HG03066 (cell line): ENCODE measurements around the gene PDGFB.

Experiments used
- ATAC-seq: cut with Tn5 transposase; IDR thresholded peaks from one replicate; pipeline ENCODE4 v1.9.1; 2021; ENCODE audit warnings: low read depth; ENCODE audit not compliant: unreplicated experiment

The PDGFB gene

DNA sequence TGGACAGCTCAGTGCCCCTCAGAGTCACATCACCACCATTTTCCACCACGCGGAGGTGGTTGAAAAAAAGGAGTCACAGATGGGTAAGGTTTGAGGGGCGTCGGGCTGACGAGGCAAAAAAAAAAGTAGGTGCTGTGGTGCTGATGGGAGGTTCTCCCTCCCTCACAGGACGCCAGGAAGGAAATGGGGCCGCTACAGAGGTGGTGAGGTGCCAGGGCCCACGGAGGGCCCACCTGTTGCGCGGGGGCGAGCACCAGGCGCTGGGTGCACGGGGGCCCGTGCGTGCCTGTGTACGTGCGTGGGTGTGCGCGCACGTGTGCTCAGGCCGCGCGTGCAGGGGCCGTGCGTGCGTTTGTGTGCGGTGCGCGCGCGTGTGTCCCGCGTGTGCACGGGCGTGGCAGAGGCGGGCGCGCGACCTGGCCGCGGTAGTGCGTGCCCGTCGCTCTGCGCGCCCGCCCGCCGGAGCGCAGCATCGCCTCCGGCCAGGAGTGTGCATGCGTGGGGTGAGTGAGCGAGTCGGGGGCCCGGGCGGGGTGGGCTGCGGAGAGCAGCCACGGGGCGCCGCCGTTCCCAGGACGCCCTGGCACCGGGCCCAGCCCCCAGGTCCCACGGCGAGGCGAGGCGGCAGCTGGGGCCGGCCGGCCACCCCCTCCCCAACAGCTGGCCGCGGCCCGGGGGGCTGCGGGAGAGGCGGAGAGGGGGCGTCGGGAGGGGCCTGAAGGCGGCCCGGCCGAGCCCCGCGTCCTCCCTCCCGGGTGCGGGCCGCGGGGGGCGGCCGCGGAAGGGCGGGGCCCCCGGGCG, 2.8 kb downstream of the PDGFB start:
- ATAC-seq, result no peak

DNA sequence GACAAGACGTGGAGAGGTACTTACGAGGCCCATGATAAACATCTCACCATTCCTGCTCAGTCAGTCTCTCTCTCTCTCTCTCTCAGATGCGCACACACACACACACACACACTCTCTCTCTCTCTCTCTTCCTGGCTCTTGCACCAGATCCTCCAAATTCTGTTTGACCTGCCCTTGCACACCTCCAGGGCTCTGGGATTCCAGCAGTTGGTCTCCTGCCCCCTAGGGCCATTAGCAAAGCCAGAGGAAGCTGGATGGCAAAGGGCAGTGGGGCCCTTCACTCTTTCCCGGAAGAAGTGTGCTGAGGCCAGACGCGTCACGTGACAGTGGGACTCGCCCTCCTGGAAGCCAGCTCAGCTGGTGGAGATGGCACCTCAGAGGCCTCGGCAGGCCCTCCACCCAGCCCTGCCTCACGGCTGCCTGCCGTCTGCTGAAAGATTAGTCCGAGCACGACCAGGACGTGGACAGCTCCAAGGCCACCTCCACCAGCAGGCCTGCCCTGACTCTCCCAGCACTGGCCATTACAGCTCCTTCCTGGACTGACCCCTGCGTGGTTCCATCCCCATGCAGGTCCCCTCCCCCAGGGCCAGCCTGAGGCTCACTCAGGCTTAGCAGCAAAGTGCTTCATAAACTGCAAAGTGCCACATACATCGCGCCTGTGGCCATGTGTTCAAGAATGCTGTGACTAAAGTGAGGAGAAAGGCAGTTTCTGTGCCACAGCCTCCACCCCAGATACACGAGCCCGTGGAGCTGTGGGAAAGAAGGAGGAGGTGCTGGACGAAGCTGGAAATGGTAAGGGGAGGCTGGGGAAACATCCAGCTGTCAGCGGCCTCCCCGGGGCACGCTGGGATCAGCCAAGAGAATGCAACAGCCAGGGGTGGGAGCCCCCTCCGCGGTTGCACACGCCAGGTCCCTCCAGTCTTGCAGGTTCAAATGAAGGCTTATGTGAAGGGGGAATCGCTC, 3.7 kb downstream of the PDGFB start:
- ATAC-seq, result no peak

DNA sequence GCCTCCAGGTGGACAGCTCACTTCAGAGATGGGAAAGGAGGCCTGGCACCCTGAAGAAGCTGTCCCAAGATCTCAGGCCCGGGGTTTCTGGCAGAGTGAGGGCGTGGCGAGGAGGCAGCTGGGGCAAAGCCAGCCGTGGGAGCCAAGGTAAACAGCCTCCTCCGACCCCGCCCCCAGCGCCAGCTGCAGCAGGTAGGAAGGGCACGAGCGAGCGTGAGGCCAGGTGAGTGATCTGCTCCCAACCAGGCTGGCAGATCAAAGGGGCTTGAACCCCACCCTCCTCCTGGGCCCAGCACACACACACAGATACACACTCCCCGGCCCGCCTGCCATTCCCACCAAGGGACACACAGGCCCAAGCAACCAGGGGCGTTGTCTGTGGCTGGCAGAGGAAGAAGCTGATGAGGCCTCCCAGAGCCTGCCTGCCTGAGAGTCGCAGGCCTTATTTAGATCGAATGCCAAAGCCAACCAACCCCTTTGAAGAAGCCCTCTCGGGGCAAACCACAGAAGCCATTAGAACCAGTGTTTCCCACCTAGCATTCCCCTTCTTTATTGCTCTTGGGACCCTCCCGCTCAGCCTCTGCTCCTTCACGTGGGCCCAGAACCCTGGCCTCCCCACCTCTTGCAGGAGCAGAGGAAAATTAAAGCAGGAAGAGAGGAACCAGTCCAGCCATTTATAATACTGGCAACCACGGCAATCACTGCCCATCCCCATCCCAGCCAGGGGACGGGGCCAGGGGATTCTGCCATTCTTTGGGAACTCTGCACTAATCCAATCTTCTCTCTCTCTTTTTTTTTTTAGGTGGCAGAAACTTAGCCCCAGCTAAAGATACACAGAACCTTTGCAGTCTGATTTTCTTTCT, 5.0 kb downstream of the PDGFB start:
- no peak for ATAC-seq

DNA sequence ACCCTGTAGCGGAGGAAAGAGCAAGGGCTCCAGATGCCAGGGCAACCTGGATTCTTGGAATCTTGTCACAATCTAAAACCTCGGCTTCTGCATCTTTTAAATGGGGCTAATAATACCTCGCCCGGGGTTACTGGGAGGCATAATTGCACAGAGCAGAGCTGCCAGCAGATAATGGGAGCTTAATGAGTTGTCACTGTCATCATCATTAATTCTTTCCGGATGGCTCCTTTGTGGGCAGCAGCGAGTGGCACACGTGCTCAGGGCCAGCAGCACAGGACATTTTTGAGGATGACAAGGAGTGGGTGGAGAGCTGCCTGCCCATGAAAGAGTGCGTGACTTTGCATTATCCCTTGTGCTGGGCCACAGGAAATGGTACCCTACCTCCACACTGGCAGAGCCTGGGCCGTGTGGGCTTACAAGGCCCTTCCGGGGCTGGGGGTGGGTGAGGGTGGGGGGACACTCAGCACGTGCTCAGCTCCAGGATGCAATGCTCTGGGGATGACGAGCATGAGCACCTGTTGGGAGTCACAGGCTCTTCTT, 5.7 kb downstream of the PDGFB start:
- ATAC-seq, result no peak

DNA sequence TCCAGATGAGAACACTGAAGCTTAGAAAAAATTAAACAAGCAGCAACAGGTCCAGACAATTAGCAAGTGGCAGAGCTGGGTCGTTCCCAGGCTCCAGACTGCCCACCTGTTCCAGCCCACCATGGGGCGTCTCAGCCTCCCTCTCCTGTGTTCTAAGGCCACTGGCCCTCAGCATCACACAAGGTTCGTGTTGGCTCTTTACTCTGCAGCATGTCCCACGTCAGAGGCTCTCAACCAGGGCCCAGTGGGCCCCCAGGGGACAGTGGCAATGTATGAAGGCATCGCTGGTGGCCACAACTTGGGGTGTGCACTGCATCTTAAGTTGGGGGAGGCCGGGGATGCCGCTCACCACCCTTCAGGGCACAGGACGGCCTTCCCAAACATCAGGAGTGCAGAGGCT, 6.2 kb downstream of the PDGFB start:
- ATAC-seq, result no peak

GRCh38 chr22:39238101-39238466, 6.7 kb downstream of the PDGFB start:
- ATAC-seq, result no peak

DNA sequence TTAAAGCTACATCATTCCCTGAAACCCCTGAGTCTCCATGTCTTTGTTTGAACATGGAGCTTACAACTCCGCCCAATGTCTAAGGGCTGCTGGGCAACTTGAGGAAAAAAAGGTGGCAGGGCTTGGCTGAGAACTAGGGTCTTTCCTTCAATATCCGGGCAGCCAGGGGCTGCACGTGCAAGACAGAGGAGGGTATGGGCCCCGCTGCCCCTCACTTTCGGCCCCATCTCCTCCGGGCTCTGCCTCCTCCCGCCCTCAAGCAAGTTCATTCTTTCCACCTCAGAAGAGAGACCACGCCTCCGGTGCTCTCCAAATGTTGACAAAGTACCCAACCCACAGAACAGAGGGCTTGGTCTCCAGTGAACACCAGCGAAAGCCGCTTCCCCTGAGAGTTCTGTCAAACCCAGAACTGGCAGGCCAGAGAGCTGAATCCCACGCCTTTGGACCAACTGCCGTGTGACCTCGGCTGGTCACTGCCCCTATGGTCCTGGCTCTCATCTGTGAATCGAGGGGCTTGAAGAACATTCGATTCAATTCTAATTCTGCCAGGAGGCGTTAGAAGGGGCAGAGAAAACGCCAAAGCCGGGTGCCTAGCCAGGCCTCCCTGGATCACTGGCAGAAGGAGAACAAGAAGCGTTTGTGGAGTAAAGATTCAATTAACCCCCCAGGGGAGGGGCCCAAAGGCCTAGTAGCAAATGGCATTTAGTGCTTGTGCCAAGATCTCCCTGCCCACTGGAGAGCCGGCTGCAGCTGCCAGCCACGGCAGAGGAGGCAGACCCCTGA, 7.3 kb downstream of the PDGFB start:
- ATAC-seq, result no peak

DNA sequence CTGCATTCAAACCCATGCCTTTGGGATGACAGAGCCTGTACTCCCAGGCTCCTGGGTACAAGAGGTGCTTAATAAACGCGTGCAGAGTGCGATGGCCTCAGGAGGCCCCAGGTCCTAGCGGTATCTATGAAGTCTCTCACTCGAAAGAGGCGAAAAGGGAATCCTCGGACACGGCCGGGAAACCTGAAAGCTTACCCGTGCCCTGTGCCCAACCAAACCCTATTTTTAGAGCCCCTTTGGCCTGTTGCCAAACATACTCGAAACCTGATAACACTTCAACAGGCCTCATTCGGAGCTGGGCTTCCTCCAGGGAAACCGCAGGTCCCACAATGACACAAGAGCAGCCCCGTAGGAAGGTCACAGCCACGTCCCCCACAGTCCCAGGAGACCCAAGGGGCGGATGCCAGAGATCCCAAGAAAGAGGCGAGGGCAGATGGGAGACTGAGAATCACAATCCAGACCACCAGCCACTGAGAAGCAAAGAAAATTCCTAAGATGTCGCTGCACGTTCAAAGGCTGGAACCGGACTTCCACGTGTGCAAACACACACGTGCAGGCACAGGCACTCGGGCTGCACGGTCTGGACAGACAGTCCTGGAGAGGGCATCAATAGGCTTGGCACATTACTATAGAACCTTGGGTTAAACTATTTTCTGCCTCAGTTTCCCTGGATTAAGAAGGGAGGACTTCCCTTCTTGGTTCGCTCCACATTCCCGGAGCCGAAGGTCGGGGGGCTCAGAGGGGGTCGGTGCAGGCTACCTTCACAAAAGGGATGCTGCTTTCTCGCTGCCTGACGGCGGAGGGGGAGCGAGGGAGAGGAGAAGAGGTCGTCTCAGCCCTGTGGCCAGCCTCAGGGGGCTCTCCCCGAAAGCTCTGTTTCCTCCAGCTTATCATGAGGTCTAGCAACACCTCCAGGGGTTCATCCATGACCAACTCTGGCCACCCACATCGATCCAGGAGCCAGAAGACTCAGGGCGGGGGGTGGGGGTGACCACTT, 8.2 kb downstream of the PDGFB start:
- ATAC-seq, result no peak

DNA sequence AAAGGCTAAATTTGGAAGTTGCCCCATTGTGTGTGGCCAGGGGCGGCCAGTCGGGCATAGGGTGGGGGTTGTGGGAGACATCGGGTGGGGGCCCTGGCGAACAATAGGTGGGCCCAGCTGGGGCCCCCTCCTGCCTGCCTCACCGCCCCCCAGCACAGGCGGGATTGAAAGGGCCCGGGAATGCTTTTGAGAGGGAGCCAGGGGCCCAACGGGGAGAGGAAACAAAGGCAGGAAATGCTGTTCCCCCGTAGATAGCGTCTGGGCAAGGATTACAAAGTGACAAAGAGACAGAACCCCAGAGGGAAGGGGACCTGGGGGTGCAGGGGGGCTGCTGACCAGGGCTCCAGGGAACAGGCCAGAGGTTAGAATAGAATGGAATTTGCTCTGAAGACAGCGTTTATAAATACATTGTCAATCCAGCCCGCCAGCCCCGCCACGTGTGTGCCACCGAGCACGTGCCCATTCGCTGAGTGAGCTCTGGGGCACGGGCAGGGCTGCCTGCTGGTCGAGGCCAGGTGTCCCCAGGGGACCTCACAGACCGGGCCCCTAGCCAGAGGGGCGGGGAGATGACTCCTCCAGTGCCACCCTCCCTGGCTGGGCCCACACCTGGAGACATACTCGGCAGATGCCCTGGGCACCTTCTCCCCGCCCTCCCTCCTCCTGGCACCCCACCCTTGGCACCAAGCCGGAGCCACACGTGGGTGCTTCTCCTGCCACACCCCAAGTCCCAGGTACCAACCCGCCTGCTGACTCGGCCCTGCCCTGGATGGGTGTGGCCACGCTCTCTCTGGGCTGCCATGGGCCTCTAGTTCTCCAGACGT, 9.7 kb downstream of the PDGFB start:
- ATAC-seq, result no peak

DNA sequence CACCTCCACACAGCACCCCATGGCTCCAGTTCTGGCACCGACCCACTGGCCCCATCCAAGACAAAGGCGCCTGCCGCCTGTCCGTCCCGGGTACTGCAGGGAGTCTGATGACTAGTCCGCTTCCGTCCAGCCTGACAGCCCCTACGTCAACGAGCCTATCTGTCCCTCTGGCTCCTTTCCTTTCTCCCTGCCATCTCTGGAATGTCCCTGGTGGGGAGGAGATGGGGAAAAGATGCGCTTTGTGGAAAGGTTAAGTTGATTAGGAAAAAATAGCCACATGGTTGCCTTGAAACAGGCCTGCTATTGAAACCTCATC, 10.4 kb downstream of the PDGFB start:
- ATAC-seq, result no peak

- no peak for ATAC-seq
Observed at GRCh38 chr22:39233710-39234471, 10.9 kb downstream of the PDGFB start.

DNA sequence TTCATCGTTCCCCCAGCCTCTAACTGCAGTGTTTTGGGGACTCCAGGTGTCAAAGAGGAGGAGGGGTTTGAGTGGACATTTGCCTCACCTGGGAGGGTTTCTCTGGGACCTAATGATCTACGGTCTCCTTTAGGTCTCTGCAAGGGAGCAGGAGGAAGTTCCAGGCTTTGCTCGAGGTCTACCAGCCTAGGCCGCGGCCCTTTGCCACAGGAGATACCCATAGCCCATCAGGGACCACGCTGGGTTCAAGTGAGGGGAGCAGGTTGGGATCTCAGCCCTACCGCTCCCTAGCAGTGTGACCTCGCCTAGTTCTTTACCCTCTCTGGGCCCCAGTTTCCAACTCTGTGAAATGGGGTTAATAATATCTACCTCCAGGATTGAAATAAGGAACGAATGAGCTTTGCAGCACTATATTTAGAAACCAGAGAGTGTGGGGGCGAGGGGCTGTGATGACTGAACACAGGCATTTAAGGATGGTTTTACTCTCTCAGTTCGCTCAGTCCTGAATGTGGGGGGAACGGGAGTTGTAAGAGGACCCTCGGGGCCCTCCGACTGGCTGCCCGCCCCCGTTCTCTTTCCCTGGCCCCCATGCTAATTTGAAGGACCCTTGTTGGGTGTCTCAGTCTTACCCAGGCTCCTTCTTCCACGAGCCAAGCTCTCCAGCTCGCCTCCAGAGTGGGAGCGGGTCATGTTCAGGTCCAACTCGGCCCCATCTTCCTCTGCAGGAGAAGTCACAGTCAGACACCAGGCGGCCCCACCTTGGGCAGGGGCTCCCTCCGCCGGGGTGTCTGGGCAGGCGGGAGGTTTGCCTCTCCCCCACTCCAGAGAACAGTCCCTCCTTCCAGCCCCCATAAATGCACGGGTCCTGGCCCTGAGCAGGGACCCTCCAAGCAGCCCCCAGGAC, 11.7 kb downstream of the PDGFB start:
- no peak for ATAC-seq

- no peak for ATAC-seq
Observed at GRCh38 chr22:39232246-39232645, 12.5 kb downstream of the PDGFB start.

- no peak for ATAC-seq
Observed at GRCh38 chr22:39231197-39231950, 13.4 kb downstream of the PDGFB start.
